H9 (cell line): ENCODE results near the gene GNA15. TPM values are rescaled to one million over a fixed set of nuclear protein-coding genes. Genes with fewer than 3 reads are reported as not detected.

Experiments
- DNase-seq: peaks from one replicate; pipeline ENCODE4 v3.0.0-alpha.2; 2017
- H2AFZ ChIP-seq: one replicate; pipeline ENCODE4 v1.6.1; 2013; ENCODE audit warnings: mild to moderate bottlenecking, low read length, control low read depth, moderate library complexity
- H2AK5ac ChIP-seq: 2 replicates; pipeline ENCODE4 v1.6.1; 2013; ENCODE audit warnings: low read length, control low read depth, mixed read lengths; ENCODE audit not compliant: insufficient read length
- H2BK120ac ChIP-seq: one replicate; pipeline ENCODE4 v1.6.1; 2013; ENCODE audit warnings: low read depth, mild to moderate bottlenecking, low read length, control low read depth, inconsistent platforms; ENCODE audit not compliant: poor library complexity, severe bottlenecking
- H2BK12ac ChIP-seq: 2 replicates; pipeline ENCODE4 v1.6.1; 2013; ENCODE audit warnings: low read length, control low read depth, mixed read lengths, low read depth; ENCODE audit not compliant: insufficient read length
- H2BK15ac ChIP-seq: 2 replicates; pipeline ENCODE4 v1.6.1; 2013; ENCODE audit warnings: low read depth, low read length, control low read depth
- H2BK20ac ChIP-seq: one replicate; pipeline ENCODE4 v1.6.1; 2013; ENCODE audit warnings: low read depth, mild to moderate bottlenecking, low read length, control low read depth, inconsistent platforms; ENCODE audit not compliant: poor library complexity, severe bottlenecking
- H2BK5ac ChIP-seq: 2 replicates; pipeline ENCODE4 v1.6.1; 2013; ENCODE audit warnings: low read length, control low read depth, mixed read lengths; ENCODE audit not compliant: insufficient read length
- H3K14ac ChIP-seq: 2 replicates; pipeline ENCODE4 v1.6.1; 2013; ENCODE audit warnings: low read length, control low read depth; ENCODE audit not compliant: insufficient read depth
- H3K18ac ChIP-seq: 2 replicates; pipeline ENCODE4 v1.6.1; 2013; ENCODE audit warnings: low read depth, mild to moderate bottlenecking, mixed read lengths, low read length, control low read depth; ENCODE audit not compliant: insufficient read length
- H3K23ac ChIP-seq: 2 replicates; pipeline ENCODE4 v1.6.1; 2013; ENCODE audit warnings: low read length, control low read depth, mixed read lengths, low read depth; ENCODE audit not compliant: insufficient read length
- H3K23me2 ChIP-seq: 2 replicates; pipeline ENCODE4 v1.6.1; 2013; ENCODE audit warnings: low read depth, mild to moderate bottlenecking, mixed read lengths, low read length, control low read depth; ENCODE audit not compliant: insufficient read length, poor library complexity, severe bottlenecking
- H3K27ac ChIP-seq: 2 replicates; pipeline ENCODE4 v1.5.1; 2013; ENCODE audit warnings: low read length, control low read depth, mixed read lengths, low read depth; ENCODE audit not compliant: insufficient read length
- H3K27me3 ChIP-seq: 2 replicates; pipeline ENCODE4 v1.6.1; 2013; ENCODE audit warnings: low read length, control low read depth, inconsistent platforms; ENCODE audit not compliant: insufficient read depth
- H3K4ac ChIP-seq: 2 replicates; pipeline ENCODE4 v1.6.1; 2013; ENCODE audit warnings: low read depth, mild to moderate bottlenecking, control low read depth, inconsistent platforms, low read length, moderate library complexity
- H3K4me1 ChIP-seq: 2 replicates; pipeline ENCODE4 v1.6.1; 2013; ENCODE audit warnings: low read length, control low read depth, inconsistent platforms; ENCODE audit not compliant: insufficient read depth
- H3K4me2 ChIP-seq: 2 replicates; pipeline ENCODE4 v1.6.1; 2013; ENCODE audit warnings: low read length, control low read depth, mixed read lengths; ENCODE audit not compliant: insufficient read length, insufficient read depth
- H3K56ac ChIP-seq: 2 replicates; pipeline ENCODE4 v1.6.1; 2013; ENCODE audit warnings: low read depth, mild to moderate bottlenecking, mixed read lengths, low read length, control low read depth; ENCODE audit not compliant: insufficient read length
- H3K79me1 ChIP-seq: 2 replicates; pipeline ENCODE4 v1.6.1; 2013; ENCODE audit warnings: low read depth, mild to moderate bottlenecking, moderate library complexity, low read length, control low read depth, inconsistent platforms; ENCODE audit not compliant: insufficient read depth, poor library complexity, severe bottlenecking
- H3K79me2 ChIP-seq: 2 replicates; pipeline ENCODE4 v1.6.1; 2013; ENCODE audit warnings: low read length, control low read depth, inconsistent platforms; ENCODE audit not compliant: insufficient read depth
- H3K9ac ChIP-seq: 2 replicates; pipeline ENCODE4 v1.6.1; 2013; ENCODE audit warnings: low read length, control low read depth, mixed read lengths; ENCODE audit not compliant: insufficient read length; ENCODE audit errors: extremely low read depth
- H3K9me3 ChIP-seq: one replicate; pipeline ENCODE4 v1.6.1; 2013; ENCODE audit warnings: low read depth, low read length, inconsistent platforms; ENCODE audit not compliant: control insufficient read depth
- H3T11ph ChIP-seq: one replicate; pipeline ENCODE4 v1.6.1; 2013; ENCODE audit warnings: mild to moderate bottlenecking, low read length, control low read depth, inconsistent platforms
- H4K20me1 ChIP-seq: one replicate; pipeline ENCODE4 v1.6.1; 2013; ENCODE audit not compliant: control insufficient read depth, insufficient read length, insufficient read depth
- H4K5ac ChIP-seq: 2 replicates; pipeline ENCODE4 v1.6.1; 2013; ENCODE audit warnings: low read depth, mild to moderate bottlenecking, mixed read lengths, low read length, control low read depth; ENCODE audit not compliant: insufficient read length
- H4K8ac ChIP-seq: replicated peaks from 2 replicates; pipeline ENCODE4 v1.6.1; 2013; ENCODE audit warnings: low read length, control low read depth, mixed read lengths, low read depth; ENCODE audit not compliant: insufficient read length
- H4K91ac ChIP-seq: 2 replicates; pipeline ENCODE4 v1.6.1; 2013; ENCODE audit warnings: low read depth, mild to moderate bottlenecking, moderate library complexity, mixed read lengths, low read length, control low read depth; ENCODE audit not compliant: insufficient read length
- H3K27ac Mint-ChIP-seq, 3 experiments: 2 replicates in 2 of 3; 3 replicates in 1 of 3; pipeline ENCODE4 v1.8.0; 2020 to 2021; ENCODE audit warnings: mixed read lengths in 3 of 3, mild to moderate bottlenecking in 1 of 3, moderate library complexity in 1 of 3
- H3K27me3 Mint-ChIP-seq: 2 replicates; pipeline ENCODE4 v1.8.0; 2021; ENCODE audit warnings: low read depth, mild to moderate bottlenecking, moderate library complexity, mixed read lengths
- H3K36me3 Mint-ChIP-seq, 3 experiments: 2 replicates in 2 of 3; 3 replicates in 1 of 3; pipeline ENCODE4 v1.8.0; 2020 to 2021; ENCODE audit warnings: low read depth in 3 of 3, mixed read lengths in 3 of 3; ENCODE audit not compliant: insufficient read depth in 1 of 3
- H3K4me1 Mint-ChIP-seq, 2 experiments: 2 replicates each; pipeline ENCODE4 v1.8.0; 2020; ENCODE audit warnings: mixed read lengths in 2 of 2
- H3K4me3 Mint-ChIP-seq, 2 experiments: 2 replicates in 1 of 2; 3 replicates in 1 of 2; pipeline ENCODE4 v1.8.0; 2020 to 2021; ENCODE audit warnings: mild to moderate bottlenecking in 2 of 2, mixed read lengths in 2 of 2, moderate library complexity in 1 of 2
- H3K9me3 Mint-ChIP-seq, 2 experiments: 2 replicates in 1 of 2; 3 replicates in 1 of 2; pipeline ENCODE4 v1.8.0; 2020; ENCODE audit warnings: mild to moderate bottlenecking in 2 of 2, mixed read lengths in 2 of 2, moderate library complexity in 1 of 2
- CTCF ChIP-seq: fragments of 200-600 bp; sonication (generic); conservative IDR thresholded peaks from 3 replicates; pipeline ENCODE4 v1.8.0; 2021; ENCODE audit warnings: antibody characterized with exemption, mild to moderate bottlenecking
- WGBS: extraction: QIAGEN DNeasy Blood & Tissue Kit; methylation state at CpG from one replicate; pipeline ENCODE4 v1.1.7; 2013; ENCODE audit warnings: missing lambda C conversion rate, low lambda C conversion rate, mixed read lengths; ENCODE audit not compliant: insufficient read length; ENCODE audit errors: extremely low coverage; 5-methylcytosine and 5-hydroxymethylcytosine counted together
- total RNA-seq: library from RNA; stranded (reverse); gene quantifications from 2 replicates; pipeline ENCODE4 v1.2.1, GENCODE V29; 2021

The GNA15 gene
- total RNA-seq, 1 experiment from 2014 or later: not detected

GRCh38 chr19:3120611-3121276, 15.1 kb upstream of the GNA15 start:
- Histone ChIP-seq H2BK5ac (no peak overlapping the region), H3K4me1 (no peaks in the 10 kb centered on the region; the same call in 1 of the 2 replicates), H2BK15ac (no peak overlapping the region), H3K23ac (no peak overlapping the region), H4K20me1 (peaks cover 1% of the 10 kb centered on the region), H4K91ac (no peak overlapping the region), H3K79me1 (no peaks in the 10 kb centered on the region), H2BK12ac (no peak overlapping the region), H3K23me2 (no peaks in the 10 kb centered on the region), H3K79me2 (no peaks in the 10 kb centered on the region), H3K9me3 (no peaks in the 10 kb centered on the region), H4K5ac (no peak overlapping the region), H2AFZ (no peak overlapping the region), H2AK5ac (no peak overlapping the region), H3K56ac (no peak overlapping the region), H3K27ac (no peak overlapping the region), H3K27me3 (no peaks in the 10 kb centered on the region), H3K18ac (no peak overlapping the region), H3K14ac (no peak overlapping the region), H3K9ac (no peak overlapping the region), H2BK120ac (no peak overlapping the region), H3K4ac (no peak overlapping the region), H4K8ac (no peak overlapping the region), H2BK20ac (no peak overlapping the region), H3T11ph (no peak overlapping the region), H3K4me2 (no peak overlapping the region)
- Mint-ChIP-seq H3K27me3 (no peaks in the 10 kb centered on the region), H3K36me3 (peaks cover 0 to 4% (median 0%) of the 10 kb centered on the region in 3 experiments; a peak in 2 of 7 replicates), H3K27ac (no peak overlapping the region), H3K4me3 (no peak overlapping the region; a peak in 1 of 5 replicates), H3K9me3 (no peaks in the 10 kb centered on the region), H3K4me1 (peaks cover 2 to 5% of the 10 kb centered on the region in 2 experiments; a peak in 2 of 4 replicates)
- TF ChIP-seq CTCF: peak; percentile 18; the same call in 1 of the 3 replicates
- no peak for DNase-seq
- no CpG with 5 or more reads among the region's 38 CpGs for WGBS
